ENCODE results near the gene SMARCD1.

- TF ChIP-seq, protein P1, sequence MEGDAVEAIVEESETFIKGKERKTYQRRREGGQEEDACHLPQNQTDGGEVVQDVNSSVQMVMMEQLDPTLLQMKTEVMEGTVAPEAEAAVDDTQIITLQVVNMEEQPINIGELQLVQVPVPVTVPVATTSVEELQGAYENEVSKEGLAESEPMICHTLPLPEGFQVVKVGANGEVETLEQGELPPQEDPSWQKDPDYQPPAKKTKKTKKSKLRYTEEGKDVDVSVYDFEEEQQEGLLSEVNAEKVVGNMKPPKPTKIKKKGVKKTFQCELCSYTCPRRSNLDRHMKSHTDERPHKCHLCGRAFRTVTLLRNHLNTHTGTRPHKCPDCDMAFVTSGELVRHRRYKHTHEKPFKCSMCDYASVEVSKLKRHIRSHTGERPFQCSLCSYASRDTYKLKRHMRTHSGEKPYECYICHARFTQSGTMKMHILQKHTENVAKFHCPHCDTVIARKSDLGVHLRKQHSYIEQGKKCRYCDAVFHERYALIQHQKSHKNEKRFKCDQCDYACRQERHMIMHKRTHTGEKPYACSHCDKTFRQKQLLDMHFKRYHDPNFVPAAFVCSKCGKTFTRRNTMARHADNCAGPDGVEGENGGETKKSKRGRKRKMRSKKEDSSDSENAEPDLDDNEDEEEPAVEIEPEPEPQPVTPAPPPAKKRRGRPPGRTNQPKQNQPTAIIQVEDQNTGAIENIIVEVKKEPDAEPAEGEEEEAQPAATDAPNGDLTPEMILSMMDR (IDR thresholded peaks at IDR 0.05; ENCODE audit: low read length) = no peak; the same call in 1 of the 2 replicates
- TF ChIP-seq EZH2 (IDR thresholded peaks at IDR 0.05; ENCODE audit: borderline replicate concordance, low read length) = no peak
These were observed 26.7 kb downstream of the SMARCD1 start, which contains the start of gene COX14 for GRCh38 chr12:50111693-50112455.
